ENCODE data around the gene ACO1.

Gene ACO1

DNA sequence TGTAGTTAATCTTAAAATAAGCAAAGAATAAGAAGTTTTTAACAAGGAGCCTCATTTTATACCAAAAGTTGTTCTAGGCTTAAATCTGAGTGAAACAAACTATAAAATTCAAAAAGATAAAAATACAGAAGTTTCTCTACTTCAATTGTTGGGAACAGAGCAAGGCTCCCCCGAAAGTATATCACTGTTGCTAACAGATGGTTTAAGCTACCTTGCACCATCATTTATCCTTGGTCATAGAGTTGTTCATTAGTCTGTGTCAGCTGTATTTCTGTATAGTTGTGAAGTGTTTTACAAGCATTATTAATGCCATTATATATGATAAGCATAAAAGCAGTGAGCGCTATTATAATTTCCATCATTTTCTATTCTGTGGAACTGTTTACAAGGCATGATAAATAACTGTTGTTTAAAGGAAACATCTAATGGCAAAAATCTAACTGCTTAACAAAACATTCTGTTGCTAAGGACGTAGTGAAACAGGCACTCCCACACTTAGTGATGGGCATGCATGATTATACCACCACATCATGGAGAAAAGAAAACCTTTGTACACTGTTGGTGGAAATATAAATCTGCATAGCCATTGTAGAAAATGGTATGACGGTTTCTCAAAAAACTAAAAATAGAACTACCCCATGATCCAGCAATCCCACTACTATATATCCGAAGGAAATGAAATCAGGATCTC is 23.3 kb upstream of the ACO1 start:
- no peak for TF ChIP-seq GATA1 (IDR thresholded peaks at IDR 0.05; ENCODE audit: low read depth, low read length)
- no peak for TF ChIP-seq POLR2A (IDR thresholded peaks at IDR 0.05; ENCODE audit: low read length)
- no peak for DNase-seq

GRCh38 chr9:32371279-32371678 is 13.2 kb upstream of the ACO1 start:
- no peak for TF ChIP-seq POLR2A (IDR thresholded peaks at IDR 0.05; ENCODE audit: low read length)
- TF ChIP-seq GATA1 (IDR thresholded peaks at IDR 0.05; ENCODE audit: low read depth, low read length) = no peak

GRCh38 chr9:32371679-32372078 is 12.8 kb upstream of the ACO1 start:
- no peak for DNase-seq
- TF ChIP-seq GATA1 (IDR thresholded peaks at IDR 0.05; ENCODE audit: low read depth, low read length) (no peak), POLR2A (IDR thresholded peaks at IDR 0.05; ENCODE audit: low read length) (no peak)

More at GRCh38 chr9:32371279-32371678, 13.2 kb upstream of the ACO1 start:
- DNase-seq = no peak

DNA sequence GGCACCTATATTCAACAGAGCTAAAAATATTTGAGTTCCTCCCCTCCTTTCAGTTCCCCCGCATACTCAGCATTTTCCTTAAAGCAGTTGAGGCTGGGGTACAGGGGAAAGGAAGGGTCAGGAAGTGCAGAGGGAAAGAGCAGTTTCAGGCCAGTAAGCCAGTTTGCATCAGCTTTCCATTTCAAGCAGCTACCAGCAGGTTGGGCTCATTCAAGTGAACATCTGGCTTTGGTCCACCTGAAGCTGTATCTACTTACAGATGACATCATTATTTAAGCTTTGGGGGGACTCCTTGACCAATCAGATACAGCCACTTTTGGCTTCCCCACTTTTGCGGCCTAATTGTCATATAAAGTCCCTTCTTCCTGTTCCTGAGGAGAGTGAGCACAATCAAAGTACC is 8.2 kb upstream of the ACO1 start:
- peak in 1 of 2 experiments; percentile 4 for DNase-seq
- TF ChIP-seq GATA1 (IDR thresholded peaks at IDR 0.05; ENCODE audit: low read depth, low read length) = no peak
- TF ChIP-seq POLR2A (IDR thresholded peaks at IDR 0.05; ENCODE audit: low read length) = no peak

DNA sequence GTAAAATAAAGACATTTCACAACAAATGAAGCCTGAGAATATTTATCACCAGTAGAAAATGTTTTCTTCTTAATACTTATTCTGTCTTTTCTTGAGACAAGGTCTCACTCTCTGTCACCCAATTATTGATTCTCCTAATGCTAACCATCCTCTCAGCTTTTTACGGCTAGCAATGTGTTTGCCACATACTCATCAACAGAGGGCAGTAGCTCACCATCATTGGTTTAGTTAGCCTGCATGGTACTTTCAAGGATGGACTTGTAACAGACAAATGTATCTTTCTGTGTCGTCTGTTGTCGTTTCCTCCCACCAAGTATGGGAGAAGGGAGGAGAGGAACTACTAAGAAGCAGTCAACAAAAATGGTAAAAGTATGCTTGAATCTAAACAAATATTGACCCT is 5.9 kb upstream of the ACO1 start:
- TF ChIP-seq POLR2A (IDR thresholded peaks at IDR 0.05; ENCODE audit: low read length) (no peak), GATA1 (IDR thresholded peaks at IDR 0.05; ENCODE audit: low read depth, low read length) (no peak)
- DNase-seq = peak; percentile 77 to 84

GRCh38 chr9:32378993-32379729 is 5.3 kb upstream of the ACO1 start:
- TF ChIP-seq POLR2A (IDR thresholded peaks at IDR 0.05; ENCODE audit: low read length) (no peak), GATA1 (IDR thresholded peaks at IDR 0.05; ENCODE audit: low read depth, low read length) (no peak)
- DNase-seq = peak; percentile 76 to 87

DNA sequence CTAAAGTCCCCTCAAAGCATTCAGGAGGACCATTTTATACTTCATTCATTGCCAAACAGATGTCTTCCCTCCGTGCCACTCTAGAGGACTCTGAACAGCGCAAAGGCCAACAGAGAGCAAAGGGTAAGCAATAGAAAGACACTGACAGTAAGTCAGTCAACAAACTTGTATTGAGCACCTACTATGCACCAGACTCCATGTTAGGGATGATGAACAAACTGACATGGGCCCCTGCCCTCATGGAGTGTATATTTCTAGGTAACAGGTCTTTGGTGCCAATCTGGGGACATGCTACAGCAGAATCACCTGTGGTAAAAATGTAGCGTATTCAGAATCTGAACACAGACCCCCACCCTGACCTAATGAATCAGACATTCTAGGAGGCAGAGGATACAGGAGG is 3.5 kb upstream of the ACO1 start:
- TF ChIP-seq GATA1 (IDR thresholded peaks at IDR 0.05; ENCODE audit: low read depth, low read length) (no peak), POLR2A (IDR thresholded peaks at IDR 0.05; ENCODE audit: low read length) (no peak)
- no peak for DNase-seq

DNA sequence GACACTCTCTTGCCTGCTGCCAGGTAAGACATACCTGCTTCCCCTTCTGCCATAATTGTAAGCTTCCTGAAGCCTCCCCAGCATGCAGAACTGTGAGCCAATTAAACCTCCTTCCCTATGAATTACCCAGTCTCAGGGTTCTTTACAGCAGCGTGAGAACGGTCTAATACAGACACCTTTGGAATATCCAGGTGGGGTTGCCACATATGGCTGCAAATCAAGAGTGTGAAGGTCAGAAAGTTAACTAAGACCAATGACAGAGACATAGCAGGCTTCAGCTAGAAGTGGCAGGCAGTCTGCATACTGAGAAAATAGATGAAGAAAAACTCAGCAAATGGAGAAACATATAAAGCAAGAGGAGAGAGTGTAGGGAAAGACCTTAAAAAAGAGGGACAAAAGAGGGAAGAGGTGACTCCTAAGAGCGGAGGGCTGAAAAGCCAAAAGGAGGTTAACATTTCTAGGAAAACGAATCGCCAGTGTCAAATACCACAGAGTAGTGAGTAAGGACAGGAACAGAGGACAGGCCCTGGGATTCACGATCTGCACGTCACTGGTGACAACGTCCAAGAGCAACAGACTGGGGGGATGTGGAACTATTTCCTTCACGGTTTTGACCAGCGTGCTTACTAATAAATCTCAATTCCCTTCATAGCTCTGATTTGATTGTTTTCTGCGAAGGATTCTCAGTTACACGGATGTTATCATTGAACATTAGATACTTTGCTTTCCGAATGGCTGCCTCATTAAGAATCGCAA is 1.7 kb upstream of the ACO1 start:
- TF ChIP-seq GATA1 (IDR thresholded peaks at IDR 0.05; ENCODE audit: low read depth, low read length) (no peak), POLR2A (IDR thresholded peaks at IDR 0.05; ENCODE audit: low read length) (no peak)
- DNase-seq = no peak

DNA sequence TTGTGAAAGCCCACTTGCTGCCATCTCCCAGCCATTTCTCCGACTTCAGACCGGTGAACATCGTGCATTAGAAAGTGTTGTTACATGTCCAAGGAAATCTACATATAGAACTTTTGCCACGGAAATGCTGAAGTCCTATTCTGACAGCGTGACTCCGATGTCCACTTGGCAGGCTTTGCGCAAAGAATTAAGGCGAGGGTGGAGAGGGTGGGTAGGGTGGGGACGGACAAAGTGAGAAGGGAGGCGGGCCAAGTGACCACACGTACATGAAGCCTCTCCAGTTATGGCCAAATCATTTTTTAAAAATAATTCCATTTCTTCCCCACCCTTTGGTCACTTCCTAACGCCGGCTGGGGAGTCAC is 460 bp upstream of the ACO1 start:
- no peak for DNase-seq
- no peak for TF ChIP-seq POLR2A (IDR thresholded peaks at IDR 0.05; ENCODE audit: low read length)
- TF ChIP-seq GATA1 (IDR thresholded peaks at IDR 0.05; ENCODE audit: low read depth, low read length) = no peak

DNA sequence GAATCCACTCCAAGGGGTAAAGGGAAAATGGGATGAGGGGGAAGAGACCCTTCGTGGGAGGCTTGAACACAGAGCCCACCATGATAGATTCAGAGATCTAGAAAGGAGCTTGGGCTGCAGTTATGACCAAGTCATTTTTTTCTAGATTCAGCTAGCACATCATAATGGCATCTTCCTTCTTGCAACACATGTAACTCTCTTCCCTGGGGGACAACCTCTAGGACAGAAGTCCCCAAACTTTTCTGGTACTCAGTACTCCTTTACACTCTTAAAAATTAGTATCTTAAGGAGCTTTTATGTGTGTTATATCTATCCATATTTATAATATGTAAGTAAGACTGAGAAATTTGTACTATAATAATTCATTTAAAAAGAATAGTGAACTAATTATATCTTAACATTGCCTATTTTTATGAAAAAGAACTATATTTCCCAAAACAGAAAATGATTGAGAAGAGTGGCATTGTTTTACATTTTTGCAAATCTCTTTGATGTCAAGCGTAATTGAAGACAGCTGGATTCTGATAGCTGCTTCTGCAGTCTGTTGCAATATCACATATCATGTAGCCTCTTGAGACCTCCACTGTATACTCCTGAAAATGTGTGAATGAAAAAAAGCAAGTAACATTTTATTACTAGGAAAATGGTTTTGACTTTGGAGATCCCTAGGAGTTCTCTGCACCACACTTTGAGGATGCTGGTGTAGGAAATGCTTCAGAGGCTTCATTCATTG is 875 bp downstream of the ACO1 start:
- peak in 1 of 2 experiments; percentile 26 for DNase-seq

GRCh38 chr9:32385885-32386283 is 1.4 kb downstream of the ACO1 start:
- no peak for TF ChIP-seq POLR2A (IDR thresholded peaks at IDR 0.05; ENCODE audit: low read length)
- no peak for TF ChIP-seq GATA1 (IDR thresholded peaks at IDR 0.05; ENCODE audit: low read depth, low read length)
- no peak for DNase-seq

More for the DNA sequence above, 875 bp downstream of the ACO1 start:
- TF ChIP-seq GATA1 (IDR thresholded peaks at IDR 0.05; ENCODE audit: low read depth, low read length) (no peak), POLR2A (IDR thresholded peaks at IDR 0.05; ENCODE audit: low read length) (no peak)

- DNase-seq = no peak
- TF ChIP-seq GATA1 (IDR thresholded peaks at IDR 0.05; ENCODE audit: low read depth, low read length) (no peak), POLR2A (IDR thresholded peaks at IDR 0.05; ENCODE audit: low read length) (no peak)
Measured at GRCh38 chr9:32387256-32387655, 2.8 kb downstream of the ACO1 start.

DNA sequence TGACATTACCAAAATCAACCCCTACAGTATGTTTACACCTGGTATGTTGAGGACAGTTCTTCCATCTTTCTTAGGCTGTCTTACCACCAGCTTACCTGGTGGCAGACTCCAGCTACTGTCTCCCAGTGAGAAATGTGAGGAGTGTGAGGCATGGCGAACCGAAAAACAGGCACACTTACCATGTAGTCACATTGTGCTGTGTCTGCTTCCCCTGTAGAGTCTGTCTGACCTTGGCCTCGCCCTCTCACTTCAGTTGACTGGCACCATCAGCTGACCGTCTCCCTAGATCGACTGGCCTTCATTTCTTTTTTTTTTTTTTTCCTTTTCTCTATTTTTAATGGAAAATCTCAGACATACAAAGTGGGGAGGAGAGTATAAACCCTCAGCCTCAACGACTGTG is 4.9 kb downstream of the ACO1 start:
- TF ChIP-seq GATA1 (IDR thresholded peaks at IDR 0.05; ENCODE audit: low read depth, low read length) = no peak
- no peak for TF ChIP-seq POLR2A (IDR thresholded peaks at IDR 0.05; ENCODE audit: low read length)
- DNase-seq = no peak

- no peak for DNase-seq
- no peak for TF ChIP-seq GATA1 (IDR thresholded peaks at IDR 0.05; ENCODE audit: low read depth, low read length)
- no peak for TF ChIP-seq POLR2A (IDR thresholded peaks at IDR 0.05; ENCODE audit: low read length)
Measured at GRCh38 chr9:32393911-32394310, 9.5 kb downstream of the ACO1 start.

All from erythroblast (primary cell).